ENCODE results near the gene CFAP97D1.
A peak's percentile ranks its signal among the peaks of the same experiment; 100 is the strongest.
"Not testable (repeated sequence)": the region's sequence is repeated elsewhere in the genome, so short reads cannot be mapped to it uniquely, and the experiment has no call there.

Gene CFAP97D1

GRCh38 chr17:43768943-43769342 is 11.3 kb upstream of the CFAP97D1 start:
- no peak for DNase-seq

GRCh38 chr17:43769426-43769825 is 10.8 kb upstream of the CFAP97D1 start:
- DNase-seq: no peak

DNA sequence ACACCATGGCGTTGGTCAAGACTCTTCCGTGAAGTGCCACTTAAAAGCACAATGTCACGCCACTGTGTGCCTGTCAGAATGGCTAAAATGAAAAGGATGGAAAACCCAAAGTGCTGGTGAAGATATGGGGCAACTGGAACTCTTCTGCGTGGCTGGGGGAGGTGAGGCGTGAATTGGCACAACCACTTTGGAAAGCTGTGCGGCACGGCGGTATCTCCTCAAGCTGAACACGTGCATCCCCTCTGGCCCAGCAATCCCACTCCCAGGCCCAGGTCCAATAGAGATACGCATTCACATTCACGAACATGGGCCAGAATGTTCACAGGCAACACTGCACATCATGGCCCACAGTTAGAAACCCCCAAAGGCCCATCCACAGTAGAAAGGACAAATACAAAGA is 10.4 kb upstream of the CFAP97D1 start:
- DNase-seq: no peak

DNA sequence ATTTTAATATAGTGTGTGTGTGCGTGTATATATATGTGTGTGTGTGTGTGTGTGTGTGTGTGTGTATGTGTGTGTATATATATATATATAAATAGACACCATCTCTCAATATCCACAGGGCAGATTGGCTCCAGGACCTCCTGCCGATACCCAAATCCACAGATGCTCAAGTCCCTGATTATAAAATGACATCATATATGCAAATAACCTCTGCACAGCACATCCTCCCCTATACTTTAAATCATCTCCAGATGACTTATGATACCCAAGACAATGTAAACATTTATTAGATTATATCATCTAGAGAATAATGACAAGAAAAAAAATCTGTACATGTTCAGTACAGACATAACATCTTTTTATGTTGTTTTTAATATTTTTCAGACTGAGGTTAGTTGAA is 9.3 kb upstream of the CFAP97D1 start:
- no peak for DNase-seq

- no peak for DNase-seq
These were observed 8.8 kb upstream of the CFAP97D1 start for GRCh38 chr17:43771463-43771862.

GRCh38 chr17:43772877-43773648 is 7.2 kb upstream of the CFAP97D1 start:
- DNase-seq: no peak

DNA sequence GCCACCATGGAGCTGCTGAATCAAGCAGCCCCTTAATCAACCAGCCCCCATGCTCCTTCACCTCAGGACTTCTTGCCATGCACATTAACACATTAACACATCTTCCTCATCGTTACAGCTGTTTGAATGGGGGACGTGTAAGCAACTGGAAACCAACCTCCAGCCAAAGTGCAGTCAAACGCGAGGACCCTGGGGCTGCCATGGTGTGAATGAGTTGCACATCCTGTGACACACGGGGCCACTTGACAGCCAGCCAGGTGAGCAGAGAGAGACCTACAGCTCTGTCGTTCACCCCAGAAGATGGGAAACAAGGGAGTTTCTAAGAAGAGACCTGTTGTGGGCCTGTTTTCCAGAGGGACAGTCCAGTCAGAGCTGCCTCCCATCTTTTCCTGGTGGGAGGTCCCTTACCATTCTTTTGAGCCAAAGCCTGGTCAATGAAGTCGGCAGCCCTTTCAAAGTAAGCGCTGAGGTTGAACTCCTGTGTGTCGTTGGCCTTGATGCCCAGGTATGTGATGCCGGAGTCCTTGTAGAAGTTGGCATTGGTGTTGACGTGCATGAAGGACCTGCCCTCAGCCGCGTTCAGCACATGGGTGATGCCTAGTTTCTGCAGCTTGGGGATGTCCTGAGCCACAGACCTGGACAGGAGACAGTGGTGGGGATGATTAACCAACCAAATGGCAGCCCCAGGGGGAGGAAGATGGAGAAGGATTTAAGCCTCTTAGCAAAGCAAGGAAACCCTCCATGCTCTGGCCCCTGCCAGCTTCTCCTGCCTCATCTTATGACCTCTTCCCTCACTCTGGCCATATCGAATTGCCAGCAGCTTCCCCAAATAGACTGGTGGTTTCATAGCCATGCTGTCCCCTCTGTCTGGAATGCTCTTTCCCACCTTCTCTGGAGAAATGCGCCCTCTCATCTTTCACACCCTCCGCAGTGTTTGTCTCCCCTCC is 5.7 kb upstream of the CFAP97D1 start:
- DNase-seq: no peak

- DNase-seq: peak; percentile 81
These were observed 1.7 kb upstream of the CFAP97D1 start, which contains the start of gene DUSP3 for GRCh38 chr17:43778337-43779144. Gene DUSP3 (minus strand): TSS chr17:43778977. CDS start chr17:43778924, 53 bp downstream.

DNA sequence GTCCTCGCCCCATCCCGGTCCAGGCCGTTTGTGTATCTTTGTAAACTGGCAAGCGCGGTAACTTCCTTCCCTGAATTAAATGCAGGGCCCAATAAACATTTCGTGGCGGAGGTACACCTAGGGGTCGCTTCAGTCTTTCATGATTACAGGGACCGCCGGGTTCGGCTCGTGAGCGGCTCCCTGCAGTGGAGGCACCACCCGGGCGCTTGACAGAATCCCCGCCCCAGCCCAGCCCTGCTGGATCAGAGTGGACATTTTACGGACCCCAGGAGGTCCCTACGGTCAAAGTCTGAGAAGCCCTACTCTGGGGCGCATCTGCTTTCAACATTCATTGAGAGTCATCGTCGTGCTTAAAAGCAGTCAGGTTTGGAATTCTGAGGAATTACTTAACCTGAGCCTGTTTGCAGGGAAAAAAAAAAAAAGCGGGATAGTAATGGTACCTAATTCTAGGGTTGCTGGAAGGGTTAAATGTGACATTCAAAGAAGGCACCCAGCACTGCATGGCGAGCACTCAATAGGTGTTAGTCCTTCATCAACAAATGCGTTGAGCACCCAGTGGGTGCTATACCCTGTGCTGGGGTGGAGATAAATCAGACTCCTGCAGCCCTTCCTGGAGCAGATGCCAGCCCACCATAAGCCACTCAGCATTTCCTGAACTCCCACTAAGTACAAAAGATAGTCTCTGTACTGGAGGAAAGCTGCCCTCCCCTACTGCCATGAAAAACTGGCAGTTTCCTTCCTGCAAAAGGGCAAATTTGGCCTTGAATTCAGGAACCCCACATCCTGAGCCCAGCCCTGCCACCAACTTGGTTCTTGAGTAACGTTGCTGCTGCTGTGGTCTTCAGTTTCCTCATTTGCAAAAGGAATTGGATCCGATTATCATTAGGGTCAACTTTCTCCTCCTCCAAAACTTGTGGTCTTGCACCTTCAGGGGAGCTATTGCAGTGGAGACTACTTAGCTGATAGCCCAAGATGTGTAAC is 800 bp upstream of the CFAP97D1 start:
- DNase-seq: no peak

DNA sequence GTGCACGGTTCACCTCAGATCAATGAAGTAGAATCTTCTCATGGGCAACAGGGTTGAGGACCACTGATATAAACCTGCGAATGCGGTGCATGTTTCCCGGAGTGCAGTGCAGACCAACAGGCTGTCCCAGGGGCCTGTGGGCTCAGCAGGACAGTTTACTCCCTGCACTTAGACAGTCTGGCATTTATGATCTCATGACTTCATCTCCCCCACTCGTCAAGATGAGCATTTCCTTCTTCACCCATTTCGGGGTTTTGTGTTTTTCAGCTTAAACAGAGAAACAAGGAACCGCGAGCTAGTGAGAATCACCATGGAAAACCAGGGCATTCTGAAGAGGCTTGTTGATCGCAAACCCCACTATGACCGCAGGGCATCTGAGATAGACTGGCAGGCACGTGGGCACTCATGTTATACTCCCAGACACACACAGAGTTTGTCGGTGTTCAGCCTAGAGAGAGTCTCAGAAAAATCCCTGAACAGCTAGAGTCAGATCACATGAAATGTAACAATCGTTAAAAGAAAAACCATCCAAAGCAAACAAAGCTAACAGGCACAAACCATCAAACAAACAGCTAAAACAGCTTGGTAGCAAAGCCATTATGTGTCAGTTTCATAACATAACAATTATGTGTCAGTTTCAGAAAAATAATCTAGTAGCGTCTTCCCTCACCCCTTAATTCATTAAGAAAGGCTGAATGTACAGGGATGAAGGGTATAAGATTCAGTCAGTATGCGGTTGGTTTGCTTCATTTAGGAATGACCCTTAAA is 2.9 kb downstream of the CFAP97D1 start:
- no peak for DNase-seq

DNA sequence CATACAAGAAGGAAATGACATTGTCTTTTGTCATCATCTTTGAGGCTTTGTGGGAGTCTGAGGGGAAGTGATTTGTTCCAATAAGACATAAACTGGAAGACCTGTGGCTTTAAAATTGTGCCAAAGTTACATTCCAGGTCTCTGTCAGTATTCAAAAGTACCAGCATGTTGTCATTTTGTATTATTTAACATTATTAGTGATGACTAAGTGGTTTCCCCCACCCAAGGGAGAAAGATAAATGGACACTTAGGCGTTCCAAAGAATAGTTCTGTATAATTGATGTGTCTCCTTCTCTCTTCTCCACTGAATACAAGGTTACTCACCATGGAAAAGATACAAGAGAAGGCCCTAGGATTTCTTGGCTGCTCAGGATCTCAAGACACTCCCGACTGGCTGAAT is 3.8 kb downstream of the CFAP97D1 start:
- no peak for DNase-seq

DNA sequence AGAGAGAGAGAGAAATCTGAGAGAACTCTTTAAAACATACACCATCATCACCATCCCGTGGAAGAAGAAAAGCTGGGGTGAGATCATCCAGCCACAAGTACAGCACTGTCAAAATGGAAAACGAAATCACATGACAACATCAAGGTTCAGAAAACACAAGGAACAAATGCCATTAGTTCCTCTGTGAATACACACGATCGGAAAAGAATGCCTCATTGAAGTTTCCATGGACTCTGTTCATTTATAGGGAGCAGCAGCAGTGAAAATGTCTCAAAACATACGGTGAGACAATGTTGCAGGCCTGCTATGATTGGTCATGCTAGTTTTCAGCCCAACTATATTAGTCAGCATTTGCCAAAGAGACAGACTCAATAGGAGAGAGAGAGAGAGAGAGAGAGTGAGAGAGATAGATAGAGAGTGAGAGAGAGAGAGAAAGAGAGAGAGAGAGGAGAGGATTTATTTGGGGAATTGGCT is 4.4 kb downstream of the CFAP97D1 start:
- no peak for DNase-seq

DNA sequence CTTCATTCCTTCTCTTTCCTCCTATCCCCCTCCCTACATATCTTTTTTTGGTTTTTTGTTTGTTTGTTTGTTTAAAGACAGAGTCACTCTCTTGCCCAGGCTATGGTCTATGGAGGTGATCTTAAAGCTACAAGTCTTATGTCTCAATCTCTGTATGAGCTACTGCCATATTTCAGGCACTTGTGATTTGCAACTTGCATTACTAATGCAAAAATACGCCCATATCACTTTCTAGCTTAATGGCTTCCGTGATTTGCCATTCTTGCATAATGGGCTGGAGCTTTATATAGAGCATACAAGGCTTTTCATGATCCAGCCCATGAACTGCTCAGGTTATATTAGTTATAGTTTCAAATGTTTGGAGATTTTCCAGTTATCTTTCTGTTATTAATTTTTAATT is 7.5 kb downstream of the CFAP97D1 start:
- DNase-seq: no peak

GRCh38 chr17:43788540-43788939 is 8.3 kb downstream of the CFAP97D1 start:
- DNase-seq: no peak

DNA sequence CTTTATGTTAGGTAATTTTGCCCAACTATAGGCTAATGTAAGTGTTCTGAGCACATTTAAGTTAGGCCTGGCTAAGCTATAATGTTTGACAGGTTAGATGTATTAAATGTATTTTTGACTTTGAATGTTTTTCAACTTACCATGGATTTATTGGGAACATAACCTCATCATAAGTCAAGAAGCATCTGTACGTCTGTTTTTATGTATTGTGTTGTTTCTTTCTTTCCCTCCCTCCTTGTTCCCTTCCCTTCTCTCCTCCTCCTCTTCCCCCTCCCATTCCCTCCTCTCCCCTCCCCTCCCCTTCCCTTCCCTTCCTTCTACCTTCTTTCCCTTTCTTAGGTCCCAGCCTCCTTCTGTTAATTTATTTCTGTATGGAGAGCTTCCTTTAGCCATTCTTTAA is 9.2 kb downstream of the CFAP97D1 start:
- no peak for DNase-seq

GRCh38 chr17:43790311-43790940 is 10.2 kb downstream of the CFAP97D1 start:
- no peak for DNase-seq

DNA sequence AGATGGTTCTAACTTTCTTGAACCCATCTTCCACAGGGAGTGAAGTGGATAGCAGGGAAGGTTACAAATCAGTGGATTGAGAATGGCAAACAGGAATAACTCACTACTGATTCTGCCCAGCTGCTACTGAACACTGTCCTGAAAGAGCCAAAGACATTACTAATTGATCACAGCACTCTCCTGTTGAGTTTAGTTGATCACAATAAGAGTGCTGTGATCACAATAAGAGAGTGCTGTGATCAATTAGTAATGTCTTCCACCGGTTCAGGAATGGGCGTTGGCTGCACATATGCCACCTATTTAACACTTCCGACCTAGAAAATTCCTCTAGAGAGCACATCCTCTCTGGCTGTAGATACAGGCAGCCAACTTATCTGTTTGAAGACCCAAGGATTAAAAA is 11.4 kb downstream of the CFAP97D1 start:
- no peak for DNase-seq

GRCh38 chr17:43792668-43793067 is 12.4 kb downstream of the CFAP97D1 start:
- not testable (repeated sequence) for DNase-seq

DNA sequence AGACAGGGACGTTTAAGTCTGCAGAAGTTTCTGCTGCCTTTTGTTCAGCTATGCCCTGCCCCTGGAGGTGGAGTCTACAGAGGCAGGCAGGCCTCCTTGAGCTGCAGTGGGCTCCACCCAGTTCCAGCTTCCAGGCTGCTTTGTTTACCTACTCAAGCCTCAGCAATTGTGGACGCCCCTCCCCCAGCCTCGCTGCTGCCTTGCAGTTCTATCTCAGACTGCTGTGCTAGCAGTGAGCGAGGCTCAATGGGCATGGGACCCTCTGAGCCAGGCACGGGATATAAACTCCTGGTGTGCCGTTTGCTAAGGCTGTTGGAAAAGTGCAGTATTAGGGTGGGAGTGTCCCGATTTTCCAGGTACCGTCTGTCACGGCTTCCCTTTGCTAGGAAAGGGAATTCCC is 17.8 kb downstream of the CFAP97D1 start:
- DNase-seq: not testable (repeated sequence)

GRCh38 chr17:43799047-43799446 is 18.8 kb downstream of the CFAP97D1 start:
- no peak for DNase-seq
